ENCODE data around the gene CBFA2T3.
"Not testable (repeated sequence)": the region's sequence is repeated elsewhere in the genome, so short reads cannot be mapped to it uniquely, and the experiment has no call there.

CBFA2T3 gene

GRCh38 chr16:88920618-88921590, 56.1 kb downstream of the CBFA2T3 start:
- no peak for DNase-seq

DNA sequence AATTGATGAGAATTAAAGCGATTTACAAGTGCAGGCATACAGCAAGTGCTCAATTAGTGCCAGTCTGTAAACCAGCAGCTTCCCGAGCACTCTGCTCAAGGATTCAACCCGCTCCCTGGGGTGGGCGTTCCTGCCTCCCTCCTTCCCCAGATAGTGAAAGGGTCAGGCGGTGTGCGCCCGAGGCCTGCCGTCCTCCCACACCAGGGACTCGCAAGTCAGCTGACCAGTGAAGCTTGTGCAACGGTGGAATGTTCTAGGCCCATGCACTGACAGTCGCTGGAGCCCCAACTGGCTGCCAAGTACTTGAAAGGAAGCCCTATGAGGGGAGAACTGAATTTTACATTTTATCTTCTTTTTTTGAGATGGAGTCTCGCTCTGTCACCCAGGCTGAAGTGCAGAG, 57.1 kb downstream of the CBFA2T3 start:
- no peak for DNase-seq

DNA sequence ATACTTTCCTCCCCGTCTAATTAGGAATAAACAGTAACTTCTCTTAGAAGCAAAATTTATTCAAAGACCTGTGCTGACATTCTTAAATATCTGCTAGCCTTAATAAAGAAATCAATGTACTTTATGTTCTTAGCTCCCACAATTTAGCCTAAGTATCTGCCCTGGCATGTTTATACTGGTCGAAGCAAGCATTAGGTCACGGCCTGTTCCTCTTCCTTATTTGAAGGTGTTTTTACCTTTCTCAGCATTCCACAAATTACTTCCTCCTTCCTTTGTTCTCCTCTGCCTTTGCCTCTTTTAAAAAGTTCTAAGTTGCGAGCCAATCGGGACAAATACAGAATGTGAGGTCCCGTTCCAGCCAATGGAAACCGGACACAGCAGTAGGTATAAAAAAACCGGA, 58.1 kb downstream of the CBFA2T3 start:
- DNase-seq, result not testable (repeated sequence)

DNA sequence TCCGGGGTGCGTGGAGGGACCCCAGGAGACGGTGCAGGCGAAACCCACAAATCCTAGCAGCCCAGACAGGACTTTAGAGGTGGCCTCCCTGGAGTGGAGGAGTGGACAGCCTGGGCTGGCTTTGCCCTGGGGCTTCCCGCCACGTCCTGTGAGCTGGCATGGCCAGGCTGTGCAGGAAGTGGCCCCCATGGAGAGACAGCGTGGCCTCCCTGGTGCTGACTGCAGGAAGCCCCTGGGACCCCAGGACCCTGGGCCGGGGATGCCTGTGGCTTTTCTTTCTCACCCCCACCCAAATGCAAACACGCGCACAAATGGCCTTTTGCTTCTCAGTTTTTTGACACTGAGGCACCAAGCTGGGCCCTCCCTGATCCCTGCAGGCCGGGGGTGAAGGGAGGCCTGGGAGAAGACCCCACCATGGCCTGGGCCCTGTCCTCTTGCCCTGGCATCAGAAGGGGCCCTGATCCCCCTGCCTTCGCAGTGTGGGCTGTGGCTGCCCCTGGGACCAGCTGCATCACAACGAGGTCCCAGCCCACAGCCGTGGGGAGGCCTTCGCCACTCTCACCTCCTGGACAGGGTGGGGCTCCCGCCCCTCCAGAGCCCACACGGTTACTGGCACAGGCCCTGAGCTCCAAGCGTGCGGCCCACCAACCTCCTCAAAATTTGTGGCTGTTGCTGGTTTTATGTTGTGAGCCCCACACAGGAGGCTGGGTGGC, 58.9 kb downstream of the CBFA2T3 start:
- no peak for DNase-seq

DNA sequence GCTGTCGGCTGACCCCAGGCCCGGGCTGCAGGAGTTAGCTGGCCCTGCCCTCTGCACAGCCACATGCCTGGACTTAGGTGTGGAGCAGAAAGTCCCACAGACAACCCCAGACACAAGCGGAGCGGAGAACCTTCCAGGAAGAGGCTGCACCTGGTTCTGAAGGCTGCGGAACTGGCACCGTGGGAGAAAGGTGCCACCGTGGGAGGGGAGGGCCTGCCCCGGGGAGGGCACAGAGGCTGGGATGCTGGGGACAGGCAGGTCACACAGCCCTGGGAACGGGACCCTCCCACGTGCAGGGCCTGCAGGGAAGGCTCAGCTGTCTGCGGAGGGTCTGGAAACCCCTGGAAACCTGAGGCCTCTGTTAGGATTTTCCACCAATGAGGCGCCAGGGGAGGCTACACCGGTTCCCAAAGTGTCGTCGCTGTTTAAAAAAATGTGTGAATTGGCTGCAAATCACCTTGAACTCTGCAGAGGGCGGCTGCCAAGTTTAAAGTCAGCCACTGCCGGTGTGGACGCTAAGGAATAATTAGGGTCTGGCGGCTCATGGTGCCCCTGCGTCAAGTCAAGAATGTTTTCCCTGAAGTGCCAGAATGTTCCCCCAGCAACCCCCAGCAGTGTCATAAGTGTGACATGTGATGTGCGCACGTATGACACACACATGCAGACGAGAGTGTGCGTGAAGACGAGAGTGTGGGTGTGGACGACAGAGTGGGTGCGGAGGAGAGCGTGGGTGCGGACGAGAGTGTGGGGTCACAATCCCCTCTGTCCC, 59.7 kb downstream of the CBFA2T3 start:
- DNase-seq, result no peak

DNA sequence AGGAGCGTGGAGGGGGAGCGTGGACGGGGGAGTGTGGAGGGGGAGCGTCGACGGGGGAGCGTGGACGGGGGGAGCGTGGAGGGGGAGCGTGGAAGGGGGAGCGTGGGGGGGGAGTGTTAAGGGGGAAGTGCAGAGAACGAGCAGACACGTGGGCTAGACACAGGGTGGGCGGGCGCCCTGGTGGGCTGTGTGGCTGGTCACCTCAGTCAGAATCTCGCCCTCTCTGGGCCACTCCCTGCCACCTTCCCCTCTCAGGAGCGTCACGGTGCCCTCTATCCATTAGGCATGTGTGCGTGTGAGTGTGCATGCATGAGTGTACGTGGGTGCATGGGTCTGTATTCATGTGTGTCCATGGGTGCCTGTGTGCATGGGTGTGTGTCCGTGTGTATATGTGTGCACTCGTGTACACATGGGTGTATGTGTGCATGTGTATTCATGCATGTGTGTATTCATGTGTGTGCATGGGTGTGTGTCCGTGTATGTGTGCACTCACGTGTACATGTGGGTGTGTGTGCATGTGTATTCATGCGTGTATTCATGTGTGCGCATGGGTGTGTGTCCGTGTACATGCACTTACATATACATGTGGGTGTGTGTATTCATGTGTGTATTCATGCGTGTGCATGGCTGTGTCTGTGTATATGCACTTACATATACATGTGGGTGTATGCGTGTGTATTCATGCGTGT, 61.2 kb downstream of the CBFA2T3 start:
- no peak for DNase-seq

DNA sequence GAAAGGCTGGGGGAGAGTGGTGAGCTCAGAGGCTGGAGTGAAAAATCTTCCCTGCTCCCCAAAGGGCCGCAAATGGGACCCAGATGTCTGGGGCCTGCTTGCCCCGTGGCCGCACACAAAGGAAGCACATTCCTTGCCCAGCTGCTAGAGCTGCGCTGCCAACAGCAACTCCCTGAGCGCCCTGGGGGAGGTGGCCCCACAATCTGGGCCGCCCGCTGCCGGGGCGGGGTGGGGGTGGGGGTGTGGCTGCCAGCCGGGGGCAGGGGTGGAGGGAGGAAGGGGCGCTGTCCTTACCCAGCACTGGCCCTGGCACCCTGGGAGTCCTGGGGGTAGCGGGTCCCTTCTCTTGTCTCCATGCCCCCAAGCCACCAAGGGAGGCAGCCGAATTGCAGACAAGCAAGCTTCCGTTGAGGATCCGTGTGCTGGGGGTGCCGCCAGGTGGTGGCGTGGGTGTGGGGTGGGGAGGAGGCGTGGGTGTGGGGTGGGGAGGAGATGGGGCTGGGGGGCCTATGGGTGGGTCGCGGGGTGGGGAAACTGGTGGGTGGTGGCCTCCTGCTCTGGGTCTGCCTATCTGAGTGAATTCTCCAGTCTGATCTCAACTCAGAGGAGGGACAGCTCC, 62.1 kb downstream of the CBFA2T3 start:
- DNase-seq, result no peak

DNA sequence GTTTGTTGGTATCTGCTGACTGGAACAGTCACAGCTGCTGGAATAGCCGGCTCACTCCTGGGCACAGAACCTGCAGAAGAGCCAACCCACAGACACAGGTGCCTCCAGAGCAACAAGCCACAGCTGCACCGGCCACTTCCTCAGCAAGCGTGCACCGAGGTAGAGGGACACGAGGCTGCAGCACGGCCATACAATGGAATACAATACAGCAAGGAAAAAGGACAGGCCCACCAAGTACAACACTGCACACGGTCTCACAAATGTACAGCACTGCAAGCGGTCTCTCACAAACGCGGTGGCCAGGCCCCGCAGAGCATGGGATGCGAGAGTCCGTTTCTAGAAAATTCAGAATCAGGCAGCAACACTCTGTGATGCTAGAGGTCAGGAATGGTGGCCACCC, 63.1 kb downstream of the CBFA2T3 start:
- no peak for DNase-seq

GRCh38 chr16:88913001-88913612, 63.9 kb downstream of the CBFA2T3 start:
- no peak for DNase-seq

- DNase-seq, result no peak
Measured at GRCh38 chr16:88912556-88912955, 64.5 kb downstream of the CBFA2T3 start.

DNA sequence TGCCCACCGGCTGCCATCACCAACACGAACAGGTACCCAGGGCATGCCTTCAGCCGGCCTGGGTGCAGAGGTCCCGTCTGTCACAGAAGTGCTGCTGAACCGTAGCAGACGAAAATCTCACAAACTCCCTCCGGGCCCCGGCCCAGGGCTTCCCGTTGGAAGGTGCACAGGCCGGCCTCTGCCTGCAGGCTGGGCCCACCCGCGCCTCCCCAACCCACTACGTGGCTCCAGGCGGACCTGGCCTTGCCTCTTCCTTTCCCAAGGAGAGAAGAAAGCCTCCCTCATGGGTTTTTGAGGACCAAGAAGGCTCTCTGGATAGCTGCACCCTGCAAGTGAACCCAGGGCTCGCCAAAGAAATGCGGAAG, 65.1 kb downstream of the CBFA2T3 start:
- no peak for DNase-seq

DNA sequence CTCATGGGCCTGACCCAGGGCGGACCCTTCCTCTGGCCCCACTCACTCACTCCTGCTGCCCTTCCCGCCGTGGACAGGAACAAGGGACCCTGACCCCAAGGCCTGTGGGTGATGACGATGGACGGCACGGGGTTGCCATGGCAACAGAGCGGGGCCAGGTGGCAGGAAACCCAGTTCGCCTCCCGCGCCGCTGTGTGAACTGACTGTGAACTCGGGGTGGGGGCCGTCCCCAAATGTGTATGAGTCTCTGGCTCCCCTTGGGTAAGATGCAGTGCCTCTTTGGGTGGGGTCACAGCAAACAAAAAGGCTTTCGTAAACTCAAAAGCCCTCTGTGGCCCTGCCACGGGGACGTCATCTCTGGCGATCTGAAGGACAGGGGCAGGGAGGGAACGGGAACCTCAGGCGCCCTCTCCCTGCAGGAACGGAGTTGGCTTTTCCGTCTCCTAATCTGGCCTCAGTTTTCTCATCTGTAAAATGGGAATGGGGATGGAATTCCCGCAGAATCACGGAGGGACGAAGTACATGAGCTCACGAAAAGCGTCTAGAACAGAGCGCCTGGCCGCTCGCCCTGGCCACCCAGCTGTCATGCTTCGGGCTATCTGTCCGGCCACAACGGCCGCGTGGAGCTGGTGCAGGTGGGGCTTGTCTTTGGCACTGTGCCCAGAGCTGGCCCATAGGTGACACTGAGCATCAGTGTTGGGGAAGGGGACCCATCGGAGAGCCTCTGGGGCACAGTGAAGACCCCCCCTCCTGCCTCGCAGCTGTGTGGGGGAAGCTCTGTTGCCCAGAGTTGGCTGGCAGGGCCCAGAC, 65.7 kb downstream of the CBFA2T3 start:
- no peak for DNase-seq

- no peak for DNase-seq
Measured at GRCh38 chr16:88910284-88911135, 66.5 kb downstream of the CBFA2T3 start.

DNA sequence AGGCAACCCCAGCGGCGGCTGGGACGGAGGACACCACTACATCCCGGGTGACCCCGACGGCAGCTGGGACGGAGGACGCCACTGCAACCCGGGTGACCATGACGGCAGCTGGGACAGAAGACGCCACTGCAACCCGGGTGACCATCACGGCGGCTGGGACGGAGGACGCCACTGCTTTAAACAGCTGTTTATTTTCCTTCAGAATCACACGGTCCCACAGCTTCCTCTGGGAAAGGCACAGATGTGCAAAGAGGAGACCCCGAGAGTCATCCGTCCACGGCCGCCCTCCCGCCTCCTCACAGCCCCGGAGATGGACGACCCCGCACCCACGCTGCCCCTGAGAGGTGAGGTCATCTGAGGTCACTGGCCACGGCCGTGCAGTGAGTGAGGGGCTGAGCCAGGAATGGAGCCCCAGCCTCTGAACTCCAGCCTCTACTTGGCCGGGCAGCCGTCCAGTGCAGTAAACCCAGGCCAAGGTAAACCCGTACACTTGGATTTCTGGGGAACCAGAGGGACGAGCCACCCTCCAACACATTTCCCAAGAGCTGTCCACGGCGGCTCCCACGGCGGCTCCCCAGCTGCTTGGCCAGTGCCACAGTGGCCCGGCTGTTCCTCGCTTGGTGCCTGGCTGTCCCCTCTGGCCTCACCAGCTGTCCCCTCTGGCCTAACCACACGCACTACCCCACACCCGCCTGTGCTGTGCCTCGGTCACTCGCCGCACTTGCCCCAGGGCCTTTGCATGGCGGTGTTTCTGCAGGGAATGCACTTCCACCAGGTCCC, 67.4 kb downstream of the CBFA2T3 start:
- DNase-seq, result no peak

GRCh38 chr16:88908307-88908706, 68.7 kb downstream of the CBFA2T3 start:
- no peak for DNase-seq

DNA sequence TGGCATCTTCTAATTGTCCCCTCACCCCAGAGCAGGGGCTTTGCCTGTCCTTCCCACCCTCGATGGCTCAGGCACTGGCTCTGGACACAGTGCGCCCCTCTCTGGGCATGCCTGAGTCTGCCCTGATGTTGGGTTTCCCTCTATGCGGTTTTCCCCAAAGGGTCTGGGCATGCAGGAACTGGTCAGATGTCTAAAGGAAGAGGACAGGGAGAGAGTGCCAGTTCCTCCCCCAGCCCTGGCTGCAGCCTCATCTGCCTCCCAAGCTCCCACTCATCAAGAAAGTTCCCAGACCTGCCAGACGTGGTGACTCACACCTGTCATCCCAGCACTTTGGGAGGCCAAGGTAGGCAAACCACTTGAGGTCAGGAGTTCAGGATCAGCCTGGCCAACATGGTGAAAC, 69.2 kb downstream of the CBFA2T3 start:
- DNase-seq, result no peak

GRCh38 chr16:88906535-88907105, 70.4 kb downstream of the CBFA2T3 start:
- DNase-seq, result no peak

DNA sequence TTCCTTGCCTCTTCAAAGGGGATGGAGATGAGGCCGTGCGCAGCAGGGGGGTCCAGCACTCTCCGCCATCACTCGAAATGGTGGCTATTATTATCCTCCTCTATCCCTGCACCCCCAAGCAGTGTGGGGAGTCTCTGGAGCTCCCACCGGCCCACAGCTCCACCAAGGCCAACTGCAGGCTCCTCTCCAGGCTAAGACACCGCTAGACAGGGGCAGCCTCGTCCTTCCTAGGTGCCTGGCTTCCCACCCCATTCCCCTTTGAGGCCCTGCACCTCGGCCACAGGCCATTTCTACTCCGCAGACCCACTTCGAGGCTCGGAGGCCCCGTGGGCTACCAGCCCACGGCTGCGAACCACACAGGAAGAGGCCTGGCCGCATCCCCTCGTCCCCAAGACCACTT, 71.0 kb downstream of the CBFA2T3 start:
- DNase-seq, result no peak

GRCh38 chr16:88905563-88905962, 71.4 kb downstream of the CBFA2T3 start:
- DNase-seq, result no peak

Measured in SIG-M5 (cell line).